H1 (cell line): ENCODE results near the gene LCN9. TPM values are rescaled to one million over a fixed set of nuclear protein-coding genes. Genes with fewer than 3 reads are reported as not detected.

Experiments used
- CTCF ChIA-PET: fragments of 300-600 bp; sonication (Branson Sonifier 250); formaldehyde crosslinking; loops from one replicate; lab custom pipeline; 2021; ENCODE audit not compliant: partially characterized antibody; lab: Charles Lee
- POLR2A ChIA-PET: fragments of 300-600 bp; sonication (Branson Sonifier 250); formaldehyde crosslinking; loops from one replicate; lab custom pipeline; 2021; ENCODE audit warnings: inconsistent platforms; ENCODE audit not compliant: partially characterized antibody; lab: Charles Lee
- DNase-seq, 2 experiments: peaks; one replicate each; pipeline versions ENCODE4 v3.0.0 to v3.0.0-alpha.2; 2010 to 2022; ENCODE audit warnings: low spot score in 2 of 2, low read depth in 1 of 2, mixed read lengths in 1 of 2
- FAIRE-seq: peaks from 2 replicates; lab custom pipeline; 2011; peaks lifted over from hg19 to GRCh38; lab: Jason Lieb, UNC
- H2AFZ ChIP-seq: 2 replicates; pipeline ENCODE4 v1.8.1; 2012; ENCODE audit warnings: low read length, inconsistent platforms
- H2AK5ac ChIP-seq: 2 replicates; pipeline ENCODE4 v1.6.1; 2013; ENCODE audit warnings: low read depth, low read length
- H2BK120ac ChIP-seq: replicated peaks from 2 replicates; pipeline ENCODE3; 2013; ENCODE audit warnings: low read depth, low read length, inconsistent platforms
- H2BK12ac ChIP-seq: 2 replicates; pipeline ENCODE4 v1.6.1; 2013; ENCODE audit warnings: low read depth, low read length
- H2BK15ac ChIP-seq: 2 replicates; pipeline ENCODE4 v1.6.1; 2013; ENCODE audit warnings: low read length
- H2BK20ac ChIP-seq: 2 replicates; pipeline ENCODE4 v1.6.1; 2013; ENCODE audit warnings: low read length
- H2BK5ac ChIP-seq: 2 replicates; pipeline ENCODE4 v1.6.1; 2013; ENCODE audit warnings: low read depth, low read length
- H3K14ac ChIP-seq: 2 replicates; pipeline ENCODE4 v1.6.1; 2013; ENCODE audit warnings: inconsistent platforms; ENCODE audit not compliant: insufficient read length
- H3K18ac ChIP-seq: 2 replicates; pipeline ENCODE4 v1.6.1; 2013; ENCODE audit warnings: low read length; ENCODE audit errors: extremely low read depth
- H3K23ac ChIP-seq: 2 replicates; pipeline ENCODE4 v1.6.1; 2013; ENCODE audit warnings: inconsistent platforms; ENCODE audit not compliant: insufficient read length
- H3K23me2 ChIP-seq: 2 replicates; pipeline ENCODE4 v1.6.1; 2013; ENCODE audit warnings: low read depth, low read length
- H3K27ac ChIP-seq: 2 replicates; pipeline ENCODE4 v1.6.1; 2011; ENCODE audit warnings: low read depth, low read length, inconsistent platforms
- H3K27me3 ChIP-seq, 4 experiments: replicated peaks in 1 of 4; 1 replicate in 1 of 4; 2 replicates in 3 of 4; pipeline versions ENCODE4 v1.6.1 to v1.8.1; 2011 to 2013; ENCODE audit warnings: low read length in 3 of 4, mild to moderate bottlenecking in 3 of 4, inconsistent platforms in 2 of 4, mixed read lengths in 2 of 4, moderate library complexity in 1 of 4; ENCODE audit not compliant: control insufficient read depth in 3 of 4, insufficient read depth in 3 of 4; ENCODE audit errors: extremely low read depth in 1 of 4
- H3K36me3 ChIP-seq, 4 experiments: 2 replicates each; pipeline versions ENCODE4 v1.6.1 to v1.8.1; 2011 to 2013; ENCODE audit warnings: mild to moderate bottlenecking in 4 of 4, low read length in 3 of 4, moderate library complexity in 2 of 4, control low read depth in 1 of 4, inconsistent platforms in 1 of 4; ENCODE audit not compliant: insufficient read depth in 4 of 4, control insufficient read depth in 2 of 4
- H3K4ac ChIP-seq: replicated peaks from 2 replicates; pipeline ENCODE3; 2013; ENCODE audit warnings: low read length, low read depth, mixed read lengths, inconsistent platforms; ENCODE audit not compliant: insufficient read length
- H3K4me1 ChIP-seq, 4 experiments: replicated peaks in 1 of 4; 1 replicate in 1 of 4; 2 replicates in 3 of 4; pipeline versions ENCODE4 v1.6.1 to v1.8.1; 2011 to 2013; ENCODE audit warnings: low read length in 3 of 4, inconsistent platforms in 2 of 4, mixed read lengths in 1 of 4; ENCODE audit not compliant: insufficient read depth in 4 of 4, control insufficient read depth in 3 of 4
- H3K4me2 ChIP-seq, 2 experiments: 2 replicates each; pipeline versions ENCODE4 v1.6.1 to v1.8.1; 2011 to 2013; ENCODE audit warnings: low read depth in 2 of 2, low read length in 2 of 2, control low read depth in 1 of 2, inconsistent platforms in 1 of 2, mild to moderate bottlenecking in 1 of 2; ENCODE audit not compliant: insufficient read depth in 1 of 2
- H3K4me3 ChIP-seq, 4 experiments: fragments of 200-600, 300-600 bp in 1 of 4; sonication (generic), shearing (Covaris generic), sonication (Bioruptor Twin) in 1 of 4; 2 replicates each; pipeline versions ENCODE4 v1.5.1 to v1.8.1; 2011 to 2016; ENCODE audit warnings: low read length in 4 of 4, low read depth in 3 of 4, control low read depth in 2 of 4, inconsistent platforms in 2 of 4, mild to moderate bottlenecking in 2 of 4, mixed read lengths in 1 of 4, moderate library complexity in 1 of 4; ENCODE audit not compliant: insufficient read depth in 2 of 4; ENCODE audit errors: extremely low read depth in 1 of 4
- H3K56ac ChIP-seq: replicated peaks from 2 replicates; pipeline ENCODE3; 2013; ENCODE audit warnings: low read depth, mild to moderate bottlenecking, mixed read lengths, low read length, inconsistent platforms; ENCODE audit not compliant: insufficient read length
- H3K79me1 ChIP-seq: 2 replicates; pipeline ENCODE4 v1.6.1; 2013; ENCODE audit warnings: low read depth, low read length, control low read depth
- H3K79me2 ChIP-seq, 2 experiments: 2 replicates each; pipeline versions ENCODE4 v1.6.1 to v1.8.1; 2012 to 2013; ENCODE audit warnings: low read length in 2 of 2, mild to moderate bottlenecking in 2 of 2, inconsistent platforms in 1 of 2; ENCODE audit not compliant: insufficient read depth in 2 of 2, control insufficient read depth in 1 of 2
- H3K9ac ChIP-seq, 4 experiments: replicated peaks in 1 of 4; 1 replicate in 1 of 4; 2 replicates in 3 of 4; pipeline versions ENCODE4 v1.6.1 to v1.8.1; 2011 to 2013; ENCODE audit warnings: low read depth in 3 of 4, low read length in 3 of 4, control low read depth in 2 of 4, mild to moderate bottlenecking in 2 of 4, moderate library complexity in 2 of 4, inconsistent platforms in 1 of 4; ENCODE audit errors: extremely low read depth in 1 of 4
- H3K9me3 ChIP-seq, 2 experiments: 2 replicates each; pipeline versions ENCODE4 v1.6.1 to v1.8.1; 2012 to 2013; ENCODE audit warnings: mild to moderate bottlenecking in 2 of 2, moderate library complexity in 2 of 2, control low read depth in 1 of 2, inconsistent platforms in 1 of 2, low read depth in 1 of 2, low read length in 1 of 2, mixed read lengths in 1 of 2; ENCODE audit not compliant: insufficient read depth in 2 of 2
- H4K20me1 ChIP-seq, 2 experiments: replicated peaks in 1 of 2; 2 replicates each; pipeline versions ENCODE3 to v1.8.1; 2011 to 2013; ENCODE audit warnings: inconsistent platforms in 2 of 2, low read length in 2 of 2, mild to moderate bottlenecking in 1 of 2; ENCODE audit not compliant: insufficient read depth in 2 of 2, control insufficient read depth in 1 of 2
- H4K5ac ChIP-seq: 2 replicates; pipeline ENCODE4 v1.6.1; 2013; ENCODE audit warnings: low read length, low read depth, mixed read lengths, inconsistent platforms; ENCODE audit not compliant: insufficient read length
- H4K8ac ChIP-seq: 2 replicates; pipeline ENCODE4 v1.8.0; 2013; ENCODE audit warnings: mild to moderate bottlenecking, moderate library complexity, low read length, inconsistent platforms; ENCODE audit not compliant: insufficient read depth; ENCODE audit errors: extremely low read depth
- H4K91ac ChIP-seq: replicated peaks from 2 replicates; pipeline ENCODE3; 2013; ENCODE audit warnings: low read length, mixed read lengths, inconsistent platforms; ENCODE audit not compliant: insufficient read length
- ATF2 ChIP-seq: IDR thresholded peaks from 2 replicates; pipeline ENCODE4 v1.6.1; 2012; ENCODE audit warnings: low read length, inconsistent platforms
- EGR1 ChIP-seq: IDR thresholded peaks from 2 replicates; pipeline ENCODE4 v1.6.1; 2011; ENCODE audit warnings: low read depth, low read length, borderline replicate concordance
- GTF2F1 ChIP-seq: IDR thresholded peaks from 2 replicates; pipeline ENCODE4 v1.6.1; 2012; ENCODE audit warnings: low read depth, low read length, improper control_type of control experiment, borderline replicate concordance
- HDAC6 ChIP-seq: IDR thresholded peaks from one replicate; pipeline ENCODE4 v1.7.1; 2012; ENCODE audit warnings: low read depth, mild to moderate bottlenecking, inconsistent platforms, low read length, moderate library complexity
- KDM1A ChIP-seq: fragments of 200-600, 300-600 bp; sonication (generic); IDR thresholded peaks from 2 replicates; pipeline ENCODE4 v1.7.1; 2016; ENCODE audit warnings: mild to moderate bottlenecking, low read length, borderline replicate concordance
- KDM4A ChIP-seq: IDR thresholded peaks from one replicate; pipeline ENCODE4 v1.7.1; 2012; ENCODE audit warnings: low read depth, mild to moderate bottlenecking, moderate library complexity, low read length, inconsistent platforms; ENCODE audit not compliant: severe bottlenecking
- MAX ChIP-seq: IDR thresholded peaks from 2 replicates; pipeline ENCODE4 v1.6.1; 2012; ENCODE audit warnings: inconsistent platforms
- RNF2 ChIP-seq: fragments of 200-900, 300-1000 bp; sonication (generic); IDR thresholded peaks from 2 replicates; pipeline ENCODE4 v1.7.1; 2016; ENCODE audit warnings: borderline replicate concordance, low read depth, mild to moderate bottlenecking, antibody characterized with exemption, low read length; ENCODE audit not compliant: poor library complexity, severe bottlenecking; ENCODE audit errors: missing control alignments
- RXRA ChIP-seq: IDR thresholded peaks from 2 replicates; pipeline ENCODE4 v1.6.1; 2011; ENCODE audit warnings: low read depth, mild to moderate bottlenecking, low read length, moderate library complexity; ENCODE audit not compliant: insufficient read depth
- SIX5 ChIP-seq: IDR thresholded peaks from 2 replicates; pipeline ENCODE4 v1.6.1; 2011; ENCODE audit warnings: mild to moderate bottlenecking, low read depth, low read length
- SP2 ChIP-seq: IDR thresholded peaks from 2 replicates; pipeline ENCODE4 v1.6.1; 2012; ENCODE audit warnings: mild to moderate bottlenecking, low read length, inconsistent platforms
- SP4 ChIP-seq: IDR thresholded peaks from 2 replicates; pipeline ENCODE4 v1.6.1; 2012; ENCODE audit warnings: low read length, inconsistent platforms
- WGBS, 2 experiments: shearing (Covaris generic) in 1 of 2; methylation state at CpG; one replicate each; pipeline versions ENCODE4 v1.1.6 to v1.1.7; 2013 to 2015; ENCODE audit warnings: low lambda C conversion rate in 2 of 2, mixed read lengths in 2 of 2, inconsistent platforms in 1 of 2, low coverage in 1 of 2, missing lambda C conversion rate in 1 of 2; ENCODE audit not compliant: insufficient replicate concordance in 2 of 2, insufficient coverage in 1 of 2, insufficient read length in 1 of 2; ENCODE audit errors: extremely low coverage in 1 of 2, missing lambda C conversion rate in 1 of 2; 5-methylcytosine and 5-hydroxymethylcytosine counted together
- polyA plus RNA-seq, 7 experiments: library from polyadenylated mRNA; depleted of rRNA in 3 of 7; stranded (reverse) in 5 of 7; unstranded in 2 of 7; fragments of >200 nt in 5 of 7; fragments of 200-250 nt in 2 of 7; gene quantifications; 1 replicate in 5 of 7; 2 replicates in 1 of 7; 4 replicates in 1 of 7; pipeline versions ENCODE4 v1.2.1 to v1.2.3, GENCODE V29; 2011 to 2013; ENCODE audit warnings: missing spikeins in 2 of 7, mixed read lengths in 2 of 7
- total RNA-seq: library from RNA; stranded (reverse); fragmentation: NEBNext Ultra II Directional; extraction: Animal tissue kit (Norgen Biotek cat#: 25700); gene quantifications from 2 replicates; pipeline ENCODE4 v1.2.1, GENCODE V29; 2021

Gene LCN9
- total and polyA plus RNA-seq, 2 of the 8 experiments (the other 6 are each of a cell fraction or from before 2014, with no cell fraction given): 2.3 to 3.1 TPM

GRCh38 chr9:135689011-135689410 is 25.9 kb downstream of the LCN9 start:
- Histone ChIP-seq H4K8ac (no peak overlapping the region), H2AK5ac (no peak overlapping the region), H3K23ac (no peak overlapping the region), H3K9ac (no peak overlapping the region), H4K20me1 (peaks cover 0 to 7% of the 10 kb centered on the region in 2 experiments), H3K9me3 (no peaks in the 10 kb centered on the region), H2AFZ (no peak overlapping the region), H3K27ac (no peak overlapping the region), H2BK5ac (no peak overlapping the region), H3K14ac (no peak overlapping the region), H2BK20ac (no peak overlapping the region), H3K27me3 (no peaks in the 10 kb centered on the region), H3K18ac (no peak overlapping the region), H3K4ac (no peak overlapping the region), H3K36me3 (no peaks in the 10 kb centered on the region), H3K23me2 (no peaks in the 10 kb centered on the region), H2BK12ac (no peak overlapping the region), H3K56ac (no peak overlapping the region), H3K79me2 (no peaks in the 10 kb centered on the region), H4K5ac (no peak overlapping the region), H3K4me3 (no peak overlapping the region), H3K79me1 (no peaks in the 10 kb centered on the region), H3K4me2 (no peak overlapping the region), H2BK15ac (no peak overlapping the region), H3K4me1 (no peaks in the 10 kb centered on the region; a peak in 1 of 7 replicates), H4K91ac (no peak overlapping the region), H2BK120ac (no peak overlapping the region)
- CTCF ChIA-PET: interaction anchor here (1.1 to 1.2 kb wide), 2 partner anchors 13 to 108 kb away, joined by 3 to 4 read pairs; partner anchors contain the start of gene KCNT1
- WGBS, 2 experiments: 93% methylated on average over 10 of the region's 10 CpGs; no CpG with 5 or more reads in 1 of the 2 experiments
- DNase-seq (no peak), FAIRE-seq (no peak)
- POLR2A ChIA-PET: no interaction called here
- TF ChIP-seq RXRA (no peak), EGR1 (no peak), KDM1A (no peak), HDAC6 (no peak), SP4 (no peak), ATF2 (no peak), SIX5 (no peak), MAX (no peak), GTF2F1 (no peak), SP2 (no peak), RNF2 (no peak), KDM4A (no peak)
